Stomach smooth muscle (tissue), 2 donors: ENCODE results near the gene SDC1.

Experiments
- H3K27ac ChIP-seq: one replicate; pipeline ENCODE4 v1.7.0; 2013; ENCODE audit warnings: mild to moderate bottlenecking, low read length, inconsistent platforms
- H3K27me3 ChIP-seq, 2 donors: one replicate each; pipeline ENCODE4 v1.7.0; 2013; ENCODE audit warnings: low read length in 2 of 2; ENCODE audit not compliant: insufficient read depth in 2 of 2, control insufficient read depth in 1 of 2
- H3K36me3 ChIP-seq, 2 donors: one replicate each; pipeline ENCODE4 v1.7.0; 2013; ENCODE audit warnings: low read length in 2 of 2; ENCODE audit not compliant: control insufficient read depth in 2 of 2, insufficient read depth in 2 of 2
- H3K4me1 ChIP-seq: one replicate; pipeline ENCODE4 v1.7.0; 2013; ENCODE audit warnings: low read length; ENCODE audit not compliant: control insufficient read depth, insufficient read depth
- H3K4me3 ChIP-seq, 2 donors: one replicate each; pipeline ENCODE4 v1.7.0; 2013; ENCODE audit warnings: low read length in 2 of 2
- H3K9ac ChIP-seq, 2 donors: one replicate each; pipeline ENCODE4 v1.7.0; 2013; ENCODE audit warnings: low read length in 2 of 2, mild to moderate bottlenecking in 1 of 2
- H3K9me3 ChIP-seq, 2 donors: one replicate each; pipeline ENCODE4 v1.7.0; 2013; ENCODE audit warnings: low read length in 2 of 2; ENCODE audit not compliant: control insufficient read depth in 2 of 2
- donor health status: healthy.
- donor health status: Pancreatic carcinoma.

SDC1 gene

GRCh38 chr2:20173496-20174402, 51.2 kb downstream of the SDC1 start:
- H3K27ac ChIP-seq, result no peak overlapping the region
- no peak overlapping the region for H3K4me3 ChIP-seq
- no peaks in the 10 kb centered on the region for H3K9me3 ChIP-seq
- H3K4me1 ChIP-seq, result no peaks in the 10 kb centered on the region
- H3K9ac ChIP-seq, result no peak overlapping the region
- H3K27me3 ChIP-seq, result no peaks in the 10 kb centered on the region
- H3K36me3 ChIP-seq, result no peaks in the 10 kb centered on the region

- Histone ChIP-seq H3K27ac (no peak overlapping the region), H3K9ac (no peak overlapping the region), H3K9me3 (no peaks in the 10 kb centered on the region), H3K36me3 (no peaks in the 10 kb centered on the region), H3K4me3 (no peak overlapping the region), H3K27me3 (no peaks in the 10 kb centered on the region), H3K4me1 (no peaks in the 10 kb centered on the region)
Measured at GRCh38 chr2:20173064-20173463, 51.9 kb downstream of the SDC1 start.

DNA sequence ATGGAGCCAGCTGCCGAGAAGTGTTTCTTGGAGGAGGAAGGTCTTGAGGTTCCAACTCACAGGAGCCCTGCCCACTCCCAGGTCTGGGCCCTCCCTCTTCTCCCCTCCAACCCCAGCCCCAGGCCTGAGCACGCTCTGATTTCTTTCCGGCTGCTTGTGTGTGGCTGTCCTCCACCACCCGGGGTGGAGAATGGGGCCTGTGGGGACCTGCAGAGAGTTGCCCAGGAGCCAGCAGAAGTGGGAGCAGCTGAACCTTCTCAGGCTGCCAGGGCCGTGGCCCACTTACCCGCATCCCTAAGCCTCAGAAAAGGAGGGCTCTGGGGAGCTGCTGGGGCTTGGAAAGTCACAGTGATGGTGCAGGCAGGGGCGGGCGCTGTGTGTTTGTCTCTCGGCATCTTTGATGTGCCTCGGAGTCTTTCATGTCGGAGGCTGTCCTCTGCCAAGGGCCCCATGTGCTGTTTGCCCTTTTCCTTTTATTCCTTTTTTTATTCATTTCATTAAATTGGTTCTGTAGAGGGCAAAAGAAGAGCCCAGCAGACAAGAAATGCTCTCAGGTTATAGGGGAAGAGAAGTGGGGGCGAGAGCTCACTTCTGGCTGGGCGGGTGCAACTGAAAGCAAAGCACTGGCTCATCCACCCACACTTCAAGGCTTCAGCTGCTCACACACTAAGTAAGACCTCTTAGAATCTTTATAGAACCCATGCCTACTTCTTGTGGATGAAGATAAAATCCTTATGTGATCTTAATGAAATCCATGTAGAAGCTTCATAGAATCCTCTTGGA, 52.5 kb downstream of the SDC1 start:
- H3K27ac ChIP-seq, result no peak overlapping the region
- H3K9me3 ChIP-seq, result no peaks in the 10 kb centered on the region
- H3K9ac ChIP-seq, result no peak overlapping the region
- H3K27me3 ChIP-seq, result no peaks in the 10 kb centered on the region
- H3K4me1 ChIP-seq, result no peaks in the 10 kb centered on the region
- no peaks in the 10 kb centered on the region for H3K36me3 ChIP-seq
- no peak overlapping the region for H3K4me3 ChIP-seq

GRCh38 chr2:20171445-20171977, 53.4 kb downstream of the SDC1 start:
- no peak overlapping the region for H3K9ac ChIP-seq
- H3K4me1 ChIP-seq, result no peaks in the 10 kb centered on the region
- no peaks in the 10 kb centered on the region for H3K36me3 ChIP-seq
- peaks cover 0 to 1% of the 10 kb centered on the region in 2 donors for H3K27me3 ChIP-seq
- no peak overlapping the region for H3K4me3 ChIP-seq
- H3K9me3 ChIP-seq, result no peaks in the 10 kb centered on the region
- no peak overlapping the region for H3K27ac ChIP-seq

- H3K36me3 ChIP-seq, result no peaks in the 10 kb centered on the region
- H3K4me3 ChIP-seq, result no peak overlapping the region
- H3K9ac ChIP-seq, result no peak overlapping the region
- H3K27ac ChIP-seq, result no peak overlapping the region
- no peaks in the 10 kb centered on the region for H3K9me3 ChIP-seq
- peaks cover 0 to 4% of the 10 kb centered on the region in 2 donors for H3K27me3 ChIP-seq
- no peaks in the 10 kb centered on the region for H3K4me1 ChIP-seq
Measured at GRCh38 chr2:20170704-20171250, 54.2 kb downstream of the SDC1 start.

GRCh38 chr2:20169796-20170703, 54.9 kb downstream of the SDC1 start:
- Histone ChIP-seq H3K4me3 (no peak overlapping the region), H3K9ac (no peak overlapping the region), H3K36me3 (no peaks in the 10 kb centered on the region), H3K9me3 (no peaks in the 10 kb centered on the region), H3K27ac (no peak overlapping the region), H3K27me3 (peaks cover 0 to 5% of the 10 kb centered on the region in 2 donors), H3K4me1 (no peaks in the 10 kb centered on the region)

- no peak overlapping the region for H3K27ac ChIP-seq
- no peak overlapping the region for H3K4me3 ChIP-seq
- no peaks in the 10 kb centered on the region for H3K36me3 ChIP-seq
- peaks cover 0 to 5% of the 10 kb centered on the region in 2 donors for H3K27me3 ChIP-seq
- H3K9ac ChIP-seq, result no peak overlapping the region
- no peaks in the 10 kb centered on the region for H3K4me1 ChIP-seq
- no peaks in the 10 kb centered on the region for H3K9me3 ChIP-seq
Measured at GRCh38 chr2:20168727-20169696, 55.9 kb downstream of the SDC1 start.

DNA sequence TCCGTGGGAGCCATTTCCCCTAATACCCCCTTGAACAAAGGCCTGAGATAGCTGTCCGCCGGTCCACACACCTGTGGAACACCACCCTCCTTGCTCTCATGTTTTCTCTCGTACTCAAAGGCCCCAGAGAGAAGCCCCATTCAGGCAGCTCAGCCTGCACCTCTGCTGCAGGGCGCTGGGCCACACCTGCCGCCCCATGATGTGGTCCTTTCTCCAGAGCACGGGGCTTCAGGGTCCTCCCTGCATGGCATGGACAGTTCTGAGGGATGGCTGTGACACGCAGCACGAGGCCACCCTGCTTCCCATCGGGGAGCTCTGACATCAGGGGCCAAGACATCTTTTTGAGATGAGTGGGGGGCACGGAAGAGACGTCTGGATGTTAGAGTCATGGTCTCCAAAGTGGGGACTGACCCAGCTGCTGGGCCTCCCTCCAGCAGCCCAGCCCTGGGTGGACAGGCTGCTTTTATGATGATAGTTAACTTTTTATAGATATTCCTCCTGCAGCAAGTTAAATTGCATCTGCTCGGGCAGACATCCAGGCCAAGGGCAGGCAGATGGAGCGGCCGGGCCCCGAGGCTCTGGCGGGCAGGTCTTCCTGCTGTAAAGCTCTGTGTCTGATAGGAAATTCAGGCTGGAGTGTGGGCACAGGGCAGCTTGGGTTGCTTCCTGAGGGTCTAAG, 56.7 kb downstream of the SDC1 start:
- Histone ChIP-seq H3K36me3 (no peaks in the 10 kb centered on the region), H3K27ac (no peak overlapping the region), H3K4me1 (no peaks in the 10 kb centered on the region), H3K4me3 (no peak overlapping the region), H3K27me3 (peaks cover 0 to 5% of the 10 kb centered on the region in 2 donors), H3K9me3 (no peaks in the 10 kb centered on the region), H3K9ac (no peak overlapping the region)

GRCh38 chr2:20167356-20167755, 57.6 kb downstream of the SDC1 start:
- no peak overlapping the region for H3K27ac ChIP-seq
- no peaks in the 10 kb centered on the region for H3K4me1 ChIP-seq
- H3K4me3 ChIP-seq, result no peak overlapping the region
- H3K9ac ChIP-seq, result no peak overlapping the region
- H3K36me3 ChIP-seq, result no peaks in the 10 kb centered on the region
- H3K27me3 ChIP-seq, result peaks cover 0 to 5% of the 10 kb centered on the region in 2 donors
- no peaks in the 10 kb centered on the region for H3K9me3 ChIP-seq
